Adrenal gland (tissue), 5 donors: ENCODE results near the gene CORO6.

Experiments used
- POLR2A ChIP-seq, 2 donors: fragments of 450-650 bp; IDR thresholded peaks; one replicate each; pipeline ENCODE4 v1.6.1; 2017; ENCODE audit warnings: antibody characterized with exemption in 2 of 2, mild to moderate bottlenecking in 2 of 2, moderate library complexity in 1 of 2
- TF ChIP-seq, protein P1 (sequence below), 6 experiments: fragments of 450-650 bp in 4 of 6; fragments of 200-600 bp in 2 of 6; sonication (generic) in 1 of 6; IDR thresholded peaks; 1 replicate in 5 of 6; 2 replicates in 1 of 6; pipeline versions ENCODE4 v1.5.1 to v1.8.0; 2016 to 2021; ENCODE audit warnings: antibody characterized with exemption in 6 of 6, mild to moderate bottlenecking in 2 of 6, moderate library complexity in 1 of 6
- donor health status: DM: no; HTN: no; CAD: no.

DNA sequence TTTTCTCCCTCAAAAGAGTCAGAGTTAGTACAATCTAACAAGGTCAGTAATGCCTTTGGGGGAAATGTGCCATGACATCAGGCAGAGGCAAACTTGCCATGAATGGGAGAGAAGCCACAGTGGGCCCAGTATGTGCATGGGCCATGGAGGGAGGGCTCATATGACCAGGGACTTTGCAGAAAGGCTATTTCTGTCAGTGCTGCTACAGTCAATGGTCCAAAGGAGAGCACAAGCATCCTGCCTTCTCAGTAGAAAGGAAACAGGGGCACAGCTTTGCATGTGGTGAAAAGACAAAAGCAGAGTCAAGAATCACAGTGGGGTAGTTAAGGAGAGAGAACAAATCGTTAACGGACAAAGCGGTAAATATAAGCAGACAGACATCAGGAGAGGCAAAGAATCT, 11.2 kb upstream of the CORO6 start:
- no peak for TF ChIP-seq POLR2A (IDR thresholded peaks at IDR 0.05)
- TF ChIP-seq, protein P1, sequence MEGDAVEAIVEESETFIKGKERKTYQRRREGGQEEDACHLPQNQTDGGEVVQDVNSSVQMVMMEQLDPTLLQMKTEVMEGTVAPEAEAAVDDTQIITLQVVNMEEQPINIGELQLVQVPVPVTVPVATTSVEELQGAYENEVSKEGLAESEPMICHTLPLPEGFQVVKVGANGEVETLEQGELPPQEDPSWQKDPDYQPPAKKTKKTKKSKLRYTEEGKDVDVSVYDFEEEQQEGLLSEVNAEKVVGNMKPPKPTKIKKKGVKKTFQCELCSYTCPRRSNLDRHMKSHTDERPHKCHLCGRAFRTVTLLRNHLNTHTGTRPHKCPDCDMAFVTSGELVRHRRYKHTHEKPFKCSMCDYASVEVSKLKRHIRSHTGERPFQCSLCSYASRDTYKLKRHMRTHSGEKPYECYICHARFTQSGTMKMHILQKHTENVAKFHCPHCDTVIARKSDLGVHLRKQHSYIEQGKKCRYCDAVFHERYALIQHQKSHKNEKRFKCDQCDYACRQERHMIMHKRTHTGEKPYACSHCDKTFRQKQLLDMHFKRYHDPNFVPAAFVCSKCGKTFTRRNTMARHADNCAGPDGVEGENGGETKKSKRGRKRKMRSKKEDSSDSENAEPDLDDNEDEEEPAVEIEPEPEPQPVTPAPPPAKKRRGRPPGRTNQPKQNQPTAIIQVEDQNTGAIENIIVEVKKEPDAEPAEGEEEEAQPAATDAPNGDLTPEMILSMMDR (IDR thresholded peaks at IDR 0.05) = no peak
